EL (cell line): ENCODE measurements around the gene MOB2.

Experiments used
- DNase-seq: peaks from one replicate; pipeline ENCODE4 v3.0.0-alpha.2; 2016

The MOB2 gene

GRCh38 chr11:1486054-1486825, at the start of gene MOB2:
TSS of gene MOB2 (minus strand) at chr11:1486779. CDS start at chr11:1486556, 223 bp downstream.
- DNase-seq, result no peak

GRCh38 chr11:1534682-1535081, 48.1 kb upstream of the MOB2 start:
- DNase-seq, result peak; percentile 67

GRCh38 chr11:1534171-1534570, 47.6 kb upstream of the MOB2 start:
- DNase-seq, result no peak

GRCh38 chr11:1533342-1533725, 46.8 kb upstream of the MOB2 start:
- DNase-seq, result no peak

- DNase-seq, result peak; percentile 72
Observed at GRCh38 chr11:1532606-1533341, 46.2 kb upstream of the MOB2 start.

GRCh38 chr11:1532014-1532586, 45.5 kb upstream of the MOB2 start:
- peak; percentile 30 for DNase-seq

- DNase-seq, result no peak
Observed at GRCh38 chr11:1531449-1532013, 45.0 kb upstream of the MOB2 start.

- no peak for DNase-seq
Observed at GRCh38 chr11:1530686-1531448, 44.3 kb upstream of the MOB2 start.

- DNase-seq, result no peak
Observed at GRCh38 chr11:1529774-1530173, 43.2 kb upstream of the MOB2 start.

- no peak for DNase-seq
Observed at GRCh38 chr11:1529286-1529685, 42.7 kb upstream of the MOB2 start.

GRCh38 chr11:1528710-1529109, 42.1 kb upstream of the MOB2 start:
- DNase-seq, result no peak

- no peak for DNase-seq
Observed at GRCh38 chr11:1526785-1527184, 40.2 kb upstream of the MOB2 start.

GRCh38 chr11:1523779-1524178, 37.2 kb upstream of the MOB2 start:
- no peak for DNase-seq

- DNase-seq, result no peak
Observed at GRCh38 chr11:1523077-1523476, 36.5 kb upstream of the MOB2 start.

- no peak for DNase-seq
Observed at GRCh38 chr11:1522081-1522424, 35.5 kb upstream of the MOB2 start.

GRCh38 chr11:1521382-1522080, 35.0 kb upstream of the MOB2 start:
- DNase-seq, result no peak

GRCh38 chr11:1520663-1521267, 34.2 kb upstream of the MOB2 start:
- no peak for DNase-seq

- DNase-seq, result no peak
Observed at GRCh38 chr11:1520209-1520662, 33.7 kb upstream of the MOB2 start.

- no peak for DNase-seq
Observed at GRCh38 chr11:1519028-1520010, 32.7 kb upstream of the MOB2 start.

GRCh38 chr11:1518301-1518700, 31.7 kb upstream of the MOB2 start:
- no peak for DNase-seq
